Chondrocyte (in vitro differentiated cells): ENCODE data around the gene OSGIN1. TPM values are rescaled to one million over a fixed set of nuclear protein-coding genes. Genes with fewer than 3 reads are reported as not detected.

Experiments used
- DNase-seq: peaks from one replicate; pipeline ENCODE4 v3.0.0; 2021; ENCODE audit warnings: mixed read lengths, low spot score
- H3K27ac Mint-ChIP-seq: one replicate; pipeline ENCODE4 v1.8.0; 2021; ENCODE audit warnings: mild to moderate bottlenecking, moderate library complexity, mixed read lengths; ENCODE audit not compliant: unreplicated experiment
- H3K27me3 Mint-ChIP-seq: 2 replicates; pipeline ENCODE4 v1.8.0; 2021; ENCODE audit warnings: low read depth, mixed read lengths
- H3K36me3 Mint-ChIP-seq: 2 replicates; pipeline ENCODE4 v1.8.0; 2021; ENCODE audit warnings: low read depth, mixed read lengths
- H3K4me1 Mint-ChIP-seq: 2 replicates; pipeline ENCODE4 v1.8.0; 2021; ENCODE audit warnings: low read depth, mild to moderate bottlenecking, mixed read lengths
- H3K4me3 Mint-ChIP-seq: one replicate; pipeline ENCODE4 v1.8.0; 2021; ENCODE audit warnings: mild to moderate bottlenecking, moderate library complexity, mixed read lengths; ENCODE audit not compliant: unreplicated experiment
- H3K9me3 Mint-ChIP-seq: 2 replicates; pipeline ENCODE4 v1.8.0; 2021; ENCODE audit warnings: low read depth, mixed read lengths
- CTCF ChIP-seq: fragments of 200-600 bp; sonication (generic); IDR thresholded peaks from 2 replicates; pipeline ENCODE4 v1.5.0; 2021; ENCODE audit warnings: antibody characterized with exemption, mild to moderate bottlenecking, moderate library complexity
- total RNA-seq: library from RNA; stranded (reverse); gene quantifications from 3 replicates; pipeline ENCODE4 v1.2.1, GENCODE V29; 2021

The OSGIN1 gene
- total RNA-seq, 1 donor from 2014 or later, result 2.5 TPM

- DNase-seq, result no peak
- no peak overlapping the region for H3K4me3 Mint-ChIP-seq
- H3K27ac Mint-ChIP-seq, result no peak overlapping the region
- peaks cover 22% of the 10 kb centered on the region for H3K27me3 Mint-ChIP-seq
- H3K36me3 Mint-ChIP-seq, result no peaks in the 10 kb centered on the region
- peaks cover 3% of the 10 kb centered on the region for H3K9me3 Mint-ChIP-seq
- TF ChIP-seq CTCF, result no peak
- no peaks in the 10 kb centered on the region for H3K4me1 Mint-ChIP-seq
Measured at GRCh38 chr16:84004442-84004841, 51.4 kb downstream of the OSGIN1 start.

- Mint-ChIP-seq H3K4me3 (no peak overlapping the region), H3K9me3 (peaks cover 3% of the 10 kb centered on the region), H3K27me3 (peaks cover 22% of the 10 kb centered on the region), H3K4me1 (no peaks in the 10 kb centered on the region), H3K36me3 (no peaks in the 10 kb centered on the region), H3K27ac (no peak overlapping the region)
- no peak for TF ChIP-seq CTCF
- no peak for DNase-seq
Measured at GRCh38 chr16:84005391-84005790, 52.4 kb downstream of the OSGIN1 start.

- Mint-ChIP-seq H3K27me3 (peaks cover 26% of the 10 kb centered on the region), H3K27ac (no peak overlapping the region), H3K4me3 (no peak overlapping the region), H3K36me3 (no peaks in the 10 kb centered on the region), H3K4me1 (no peaks in the 10 kb centered on the region), H3K9me3 (peaks cover 3% of the 10 kb centered on the region)
- DNase-seq, result no peak
- no peak for TF ChIP-seq CTCF
Measured at GRCh38 chr16:84007520-84007919, 54.5 kb downstream of the OSGIN1 start.

GRCh38 chr16:84007965-84008364 lies 54.9 kb downstream of the OSGIN1 start:
- no peak for TF ChIP-seq CTCF
- Mint-ChIP-seq H3K9me3 (peaks cover 3% of the 10 kb centered on the region), H3K36me3 (no peaks in the 10 kb centered on the region), H3K4me3 (no peak overlapping the region), H3K27me3 (peaks cover 26% of the 10 kb centered on the region), H3K27ac (no peak overlapping the region), H3K4me1 (no peaks in the 10 kb centered on the region)
- no peak for DNase-seq

GRCh38 chr16:84009282-84009681 lies 56.2 kb downstream of the OSGIN1 start:
- Mint-ChIP-seq H3K27ac (no peak overlapping the region), H3K9me3 (peaks cover 3% of the 10 kb centered on the region), H3K4me1 (no peaks in the 10 kb centered on the region), H3K4me3 (no peak overlapping the region), H3K27me3 (peaks cover 24% of the 10 kb centered on the region), H3K36me3 (no peaks in the 10 kb centered on the region)
- DNase-seq, result no peak
- no peak for TF ChIP-seq CTCF
